Osteocyte (in vitro differentiated cells): Measurements from ENCODE around the gene POU6F2. TPM values are rescaled to one million over a fixed set of nuclear protein-coding genes. Genes with fewer than 3 reads are reported as not detected.

Experiments
- DNase-seq: peaks from one replicate; pipeline ENCODE4 v3.0.0; 2021; ENCODE audit warnings: mixed read lengths; ENCODE audit not compliant: unreplicated experiment; ENCODE audit errors: extremely low spot score
- H3K27ac Mint-ChIP-seq: one replicate; pipeline ENCODE4 v1.8.0; 2021; ENCODE audit warnings: mild to moderate bottlenecking, mixed read lengths; ENCODE audit not compliant: unreplicated experiment
- H3K27me3 Mint-ChIP-seq: one replicate; pipeline ENCODE4 v1.8.0; 2021; ENCODE audit warnings: mixed read lengths; ENCODE audit not compliant: unreplicated experiment
- H3K36me3 Mint-ChIP-seq: one replicate; pipeline ENCODE4 v1.8.0; 2021; ENCODE audit warnings: mixed read lengths; ENCODE audit not compliant: unreplicated experiment
- H3K4me1 Mint-ChIP-seq: one replicate; pipeline ENCODE4 v1.8.0; 2021; ENCODE audit warnings: mixed read lengths; ENCODE audit not compliant: unreplicated experiment
- H3K4me3 Mint-ChIP-seq: one replicate; pipeline ENCODE4 v1.8.0; 2021; ENCODE audit warnings: mild to moderate bottlenecking, moderate library complexity, mixed read lengths; ENCODE audit not compliant: unreplicated experiment
- H3K9me3 Mint-ChIP-seq: one replicate; pipeline ENCODE4 v1.8.0; 2021; ENCODE audit warnings: mixed read lengths; ENCODE audit not compliant: unreplicated experiment
- CTCF ChIP-seq: fragments of 200-600 bp; sonication (generic); IDR thresholded peaks from 2 replicates; pipeline ENCODE4 v1.5.0; 2021; ENCODE audit warnings: antibody characterized with exemption, mild to moderate bottlenecking, moderate library complexity
- total RNA-seq: library from RNA; stranded (reverse); gene quantifications from 2 replicates; pipeline ENCODE4 v1.2.1, GENCODE V29; 2021

The POU6F2 gene
- total RNA-seq, 1 donor from 2014 or later: 0.78 TPM

GRCh38 chr7:39085189-39085588 lies 107.5 kb downstream of the POU6F2 start:
- H3K36me3 Mint-ChIP-seq: no peaks in the 10 kb centered on the region
- no peak overlapping the region for H3K27ac Mint-ChIP-seq
- H3K4me1 Mint-ChIP-seq: peaks cover 7% of the 10 kb centered on the region

GRCh38 chr7:39085590-39086049 lies 107.9 kb downstream of the POU6F2 start:
- peaks cover 7% of the 10 kb centered on the region for H3K4me1 Mint-ChIP-seq
- no peaks in the 10 kb centered on the region for H3K9me3 Mint-ChIP-seq
- H3K36me3 Mint-ChIP-seq: no peaks in the 10 kb centered on the region
- peak overlapping the region; percentile 24 for H3K4me3 Mint-ChIP-seq
- H3K27ac Mint-ChIP-seq: no peak overlapping the region
- no peak for TF ChIP-seq CTCF
- H3K27me3 Mint-ChIP-seq: peaks cover 29% of the 10 kb centered on the region
- no peak for DNase-seq

More at GRCh38 chr7:39085189-39085588, 107.5 kb downstream of the POU6F2 start:
- peaks cover 29% of the 10 kb centered on the region for H3K27me3 Mint-ChIP-seq
- no peaks in the 10 kb centered on the region for H3K9me3 Mint-ChIP-seq
- no peak for DNase-seq
- no peak for TF ChIP-seq CTCF
- peak overlapping the region; percentile 24 for H3K4me3 Mint-ChIP-seq

- Mint-ChIP-seq H3K9me3 (no peaks in the 10 kb centered on the region), H3K27me3 (peaks cover 30% of the 10 kb centered on the region), H3K4me3 (no peak overlapping the region), H3K36me3 (no peaks in the 10 kb centered on the region), H3K4me1 (peaks cover 7% of the 10 kb centered on the region), H3K27ac (no peak overlapping the region)
- DNase-seq: no peak
- TF ChIP-seq CTCF: no peak
Observed at GRCh38 chr7:39086638-39087360, 109.1 kb downstream of the POU6F2 start.

DNA sequence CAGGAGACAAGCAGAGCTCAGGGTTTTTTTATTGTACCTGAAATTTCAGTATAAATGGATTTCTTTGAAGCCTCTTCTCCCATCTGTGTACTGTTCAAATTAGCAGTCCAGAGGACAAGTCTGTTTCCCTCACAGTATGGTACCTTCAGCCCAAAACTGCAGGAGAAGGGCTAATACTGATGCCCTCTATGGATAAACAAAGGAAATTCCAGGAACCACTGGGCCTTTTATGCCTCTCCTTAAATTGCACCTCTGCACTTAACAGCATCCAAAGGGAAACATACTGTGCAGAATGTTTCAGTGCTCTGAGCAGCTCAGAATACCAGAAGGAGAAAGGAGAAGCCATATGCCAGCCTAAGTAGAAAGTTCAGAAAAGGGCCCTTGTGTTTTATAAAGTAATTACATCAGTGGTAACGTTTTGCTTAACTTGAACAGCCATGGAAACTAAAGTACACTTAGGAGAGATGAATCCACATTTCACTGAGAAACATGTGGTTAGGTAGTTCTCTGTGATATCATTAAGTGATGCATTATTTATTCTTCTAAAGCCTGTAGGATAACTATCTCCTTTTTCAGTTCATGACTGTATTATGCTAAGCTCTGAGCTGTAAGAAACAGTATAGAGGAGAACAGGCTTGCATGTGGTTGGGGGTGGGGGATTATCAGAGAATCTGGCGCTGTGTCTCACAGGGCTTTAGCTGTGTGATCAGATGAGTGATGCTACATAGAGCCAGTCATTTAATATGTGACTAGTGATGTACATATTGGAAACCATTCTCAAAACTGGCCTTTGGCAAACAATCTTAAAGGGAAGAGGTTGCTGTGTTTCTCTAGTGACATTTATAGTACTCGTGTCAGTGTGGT lies 111.3 kb downstream of the POU6F2 start:
- Mint-ChIP-seq H3K27ac (no peak overlapping the region), H3K4me3 (no peak overlapping the region), H3K9me3 (no peaks in the 10 kb centered on the region), H3K36me3 (no peaks in the 10 kb centered on the region), H3K27me3 (peaks cover 26% of the 10 kb centered on the region), H3K4me1 (peaks cover 7% of the 10 kb centered on the region)
- TF ChIP-seq CTCF: no peak
- no peak for DNase-seq

DNA sequence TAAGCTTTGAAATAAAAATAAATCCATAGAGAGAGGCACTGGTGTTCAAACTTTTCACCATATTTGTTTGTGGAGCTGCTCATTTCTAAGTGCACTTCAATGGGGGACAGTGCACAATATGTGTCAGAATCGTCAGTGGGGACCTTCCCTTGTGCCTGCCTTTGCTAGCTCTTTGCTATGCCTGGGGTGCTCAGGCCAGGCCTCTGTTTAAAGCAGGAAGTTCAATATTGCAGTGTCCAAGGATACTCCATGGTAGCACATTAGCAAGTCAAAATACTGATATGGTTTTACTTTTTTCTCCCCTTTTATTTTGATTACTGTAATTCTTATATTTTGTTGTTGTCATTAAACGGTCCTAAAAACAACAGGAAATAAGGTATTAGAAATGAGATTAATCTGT lies 113.4 kb downstream of the POU6F2 start:
- TF ChIP-seq CTCF: no peak
- Mint-ChIP-seq H3K27me3 (peaks cover 15% of the 10 kb centered on the region), H3K36me3 (no peaks in the 10 kb centered on the region), H3K27ac (no peak overlapping the region), H3K4me3 (no peak overlapping the region), H3K4me1 (peaks cover 7% of the 10 kb centered on the region), H3K9me3 (no peaks in the 10 kb centered on the region)
- no peak for DNase-seq
